ENCODE measurements around the gene RASAL2.

The RASAL2 gene

GRCh38 chr1:178528953-178529335 lies 435.0 kb downstream of the RASAL2 start:
- peak; percentile 10 for DNase-seq

GRCh38 chr1:178529364-178530036 lies 435.6 kb downstream of the RASAL2 start:
- peak; percentile 4 for DNase-seq

GRCh38 chr1:178530037-178530402 lies 436.1 kb downstream of the RASAL2 start:
- peak; percentile 5 for DNase-seq

GRCh38 chr1:178530502-178530901 lies 436.6 kb downstream of the RASAL2 start:
- DNase-seq = no peak

GRCh38 chr1:178531887-178532286 lies 438.0 kb downstream of the RASAL2 start:
- DNase-seq = no peak

- DNase-seq = peak; percentile 66
Measured at GRCh38 chr1:178532392-178532791, 438.5 kb downstream of the RASAL2 start.

- DNase-seq = no peak
Measured at GRCh38 chr1:178533121-178533946, 439.4 kb downstream of the RASAL2 start.

Measured in CD4-positive, alpha-beta T cell treated with Interleukin-15 for 1 hour (primary cell).